Neural cell (in vitro differentiated cells): ENCODE data around the gene ATP8B4. TPM values are rescaled to one million over a fixed set of nuclear protein-coding genes. Genes with fewer than 3 reads are reported as not detected.

Experiments
- H2AFZ ChIP-seq: fragments of 200-600, 300-800 bp; sonication (generic), shearing (Covaris generic); 2 replicates; pipeline ENCODE4 v1.6.0; 2014; ENCODE audit warnings: low read depth, mild to moderate bottlenecking, antibody characterized with exemption, low read length, moderate library complexity
- H3F3A ChIP-seq: fragments of 200-600 bp; shearing (Covaris generic); 2 replicates; pipeline ENCODE4 v1.6.1; 2016; ENCODE audit warnings: mild to moderate bottlenecking, moderate library complexity, mixed read lengths, antibody characterized with exemption, low read length; ENCODE audit not compliant: insufficient read depth, poor library complexity, severe bottlenecking
- H3K27ac ChIP-seq: fragments of 200-600, 300-800 bp; sonication (generic), shearing (Covaris generic); 2 replicates; pipeline ENCODE4 v1.5.1; 2014; ENCODE audit warnings: mild to moderate bottlenecking, low read length, moderate library complexity
- H3K27me3 ChIP-seq: fragments of 300-800, 200-600 bp; sonication (generic), shearing (Covaris generic); 2 replicates; pipeline ENCODE4 v1.6.0; 2014; ENCODE audit warnings: mild to moderate bottlenecking, low read depth, low read length, moderate library complexity; ENCODE audit not compliant: insufficient read depth
- H3K36me3 ChIP-seq: fragments of 300-800, 200-600 bp; sonication (generic), shearing (Covaris generic); 2 replicates; pipeline ENCODE4 v1.5.1; 2014; ENCODE audit warnings: mild to moderate bottlenecking, antibody characterized with exemption, low read length, moderate library complexity; ENCODE audit not compliant: insufficient read depth
- H3K4me2 ChIP-seq: fragments of 300-800, 200-600 bp; sonication (generic), shearing (Covaris generic); 2 replicates; pipeline ENCODE4 v1.6.0; 2014; ENCODE audit warnings: mild to moderate bottlenecking, low read length
- H3K4me3 ChIP-seq: fragments of 300-800, 200-600 bp; sonication (generic), shearing (Covaris generic); 2 replicates; pipeline ENCODE4 v1.5.1; 2014; ENCODE audit warnings: mild to moderate bottlenecking, low read length, moderate library complexity
- H3K79me2 ChIP-seq: fragments of 200-600 bp; shearing (Covaris generic); replicated peaks from 2 replicates; pipeline ENCODE4 v1.6.0; 2014; ENCODE audit warnings: mild to moderate bottlenecking, low read length, moderate library complexity; ENCODE audit not compliant: insufficient read depth
- H3K9ac ChIP-seq: fragments of 300-800, 200-600 bp; sonication (generic), shearing (Covaris generic); 2 replicates; pipeline ENCODE4 v1.6.1; 2016; ENCODE audit warnings: mild to moderate bottlenecking, low read length, mixed read lengths
- H3K9me2 ChIP-seq: fragments of 200-600 bp; shearing (Covaris generic); 2 replicates; pipeline ENCODE4 v1.6.1; 2016; ENCODE audit warnings: mild to moderate bottlenecking, low read length, mixed read lengths; ENCODE audit not compliant: insufficient read depth
- H3K9me3 ChIP-seq: fragments of 200-600, 300-800 bp; sonication (generic), shearing (Covaris generic); 2 replicates; pipeline ENCODE4 v1.6.1; 2016; ENCODE audit warnings: mild to moderate bottlenecking, mixed run types, low read length, moderate library complexity, mixed read lengths
- H4K20me1 ChIP-seq: fragments of 200-600 bp; shearing (Covaris generic); 2 replicates; pipeline ENCODE4 v1.6.1; 2016; ENCODE audit warnings: mild to moderate bottlenecking, mixed run types; ENCODE audit not compliant: insufficient read depth
- EP300 ChIP-seq: fragments of 450-650 bp; conservative IDR thresholded peaks from 2 replicates; pipeline ENCODE4 v1.6.1; 2014; ENCODE audit warnings: antibody characterized with exemption, mild to moderate bottlenecking, moderate library complexity; ENCODE audit not compliant: poor library complexity, severe bottlenecking
- EZH2 ChIP-seq: fragments of 200-600, 300-800 bp; shearing (Covaris generic), sonication (generic); IDR thresholded peaks from 2 replicates; pipeline ENCODE4 v1.6.1; 2014; ENCODE audit warnings: antibody characterized with exemption, low read length, borderline replicate concordance, mild to moderate bottlenecking; ENCODE audit not compliant: insufficient read depth, poor library complexity, severe bottlenecking
- MXI1 ChIP-seq: fragments of 450-650 bp; conservative IDR thresholded peaks from 2 replicates; pipeline ENCODE4 v1.6.1; 2014; ENCODE audit warnings: antibody characterized with exemption, mild to moderate bottlenecking; ENCODE audit not compliant: poor library complexity, severe bottlenecking
- POLR2AphosphoS5 ChIP-seq: IDR thresholded peaks from 2 replicates; pipeline ENCODE4 v1.6.1; 2012
- RAD21 ChIP-seq: fragments of 450-650 bp; conservative IDR thresholded peaks from 2 replicates; pipeline ENCODE4 v1.6.1; 2014; ENCODE audit warnings: antibody characterized with exemption, mild to moderate bottlenecking, moderate library complexity
- REST ChIP-seq: IDR thresholded peaks from 2 replicates; pipeline ENCODE4 v1.6.1; 2012; ENCODE audit warnings: borderline replicate concordance
- SMC3 ChIP-seq: fragments of 450-650 bp; conservative IDR thresholded peaks from 2 replicates; pipeline ENCODE4 v1.6.1; 2014; ENCODE audit warnings: antibody characterized with exemption, mild to moderate bottlenecking, moderate library complexity; ENCODE audit not compliant: poor library complexity
- TAF1 ChIP-seq: IDR thresholded peaks from 2 replicates; pipeline ENCODE4 v1.6.1; 2012; ENCODE audit warnings: low read depth
- polyA plus RNA-seq: library from polyadenylated mRNA; depleted of rRNA; stranded (reverse); fragments of >200 nt; gene quantifications from 2 replicates; pipeline ENCODE4 v1.2.3, GENCODE V29; 2014
- TF ChIP-seq, protein P1 (sequence below): fragments of 450-650 bp; IDR thresholded peaks from 2 replicates; pipeline ENCODE4 v1.5.1; 2014; ENCODE audit warnings: antibody characterized with exemption, mild to moderate bottlenecking, moderate library complexity; ENCODE audit not compliant: poor library complexity, severe bottlenecking

Gene ATP8B4
- polyA plus RNA-seq, 1 donor from 2014 or later, result 2.9 TPM

DNA sequence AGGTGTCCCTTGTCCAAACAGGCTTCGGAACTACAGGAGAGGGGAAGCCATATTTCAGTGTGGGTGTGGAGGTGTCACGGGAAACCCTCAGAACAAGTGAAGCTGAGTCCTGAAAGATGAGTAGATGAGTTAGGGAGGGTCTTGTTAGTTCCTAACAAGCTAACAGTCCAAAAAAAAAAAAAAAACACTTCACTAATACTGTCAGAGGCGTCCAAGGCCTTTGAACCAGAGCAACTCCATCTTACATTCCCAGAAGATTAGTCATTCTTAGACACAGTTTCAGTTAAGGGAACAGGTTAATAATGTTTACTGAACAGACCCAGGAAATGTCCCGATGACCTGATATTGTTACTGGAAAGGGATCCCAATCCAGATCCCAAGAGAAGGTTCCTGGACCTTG lies 7.0 kb upstream of the ATP8B4 start:
- TF ChIP-seq EP300 (no peak), EZH2 (no peak), RAD21 (no peak), TAF1 (no peak), MXI1 (no peak), SMC3 (no peak), REST (no peak), POLR2AphosphoS5 (no peak)
- TF ChIP-seq, protein P1, sequence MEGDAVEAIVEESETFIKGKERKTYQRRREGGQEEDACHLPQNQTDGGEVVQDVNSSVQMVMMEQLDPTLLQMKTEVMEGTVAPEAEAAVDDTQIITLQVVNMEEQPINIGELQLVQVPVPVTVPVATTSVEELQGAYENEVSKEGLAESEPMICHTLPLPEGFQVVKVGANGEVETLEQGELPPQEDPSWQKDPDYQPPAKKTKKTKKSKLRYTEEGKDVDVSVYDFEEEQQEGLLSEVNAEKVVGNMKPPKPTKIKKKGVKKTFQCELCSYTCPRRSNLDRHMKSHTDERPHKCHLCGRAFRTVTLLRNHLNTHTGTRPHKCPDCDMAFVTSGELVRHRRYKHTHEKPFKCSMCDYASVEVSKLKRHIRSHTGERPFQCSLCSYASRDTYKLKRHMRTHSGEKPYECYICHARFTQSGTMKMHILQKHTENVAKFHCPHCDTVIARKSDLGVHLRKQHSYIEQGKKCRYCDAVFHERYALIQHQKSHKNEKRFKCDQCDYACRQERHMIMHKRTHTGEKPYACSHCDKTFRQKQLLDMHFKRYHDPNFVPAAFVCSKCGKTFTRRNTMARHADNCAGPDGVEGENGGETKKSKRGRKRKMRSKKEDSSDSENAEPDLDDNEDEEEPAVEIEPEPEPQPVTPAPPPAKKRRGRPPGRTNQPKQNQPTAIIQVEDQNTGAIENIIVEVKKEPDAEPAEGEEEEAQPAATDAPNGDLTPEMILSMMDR, result no peak
- Histone ChIP-seq H3K4me2 (no peak overlapping the region), H3K79me2 (no peaks in the 10 kb centered on the region), H3K36me3 (no peaks in the 10 kb centered on the region), H3K9ac (no peak overlapping the region), H3K27me3 (no peaks in the 10 kb centered on the region), H4K20me1 (no peaks in the 10 kb centered on the region), H3K4me3 (no peak overlapping the region), H3K27ac (no peak overlapping the region), H3K9me2 (no peaks in the 10 kb centered on the region), H3F3A (no peaks in the 10 kb centered on the region), H3K9me3 (no peaks in the 10 kb centered on the region), H2AFZ (no peak overlapping the region)

GRCh38 chr15:50124631-50125030 lies 5.6 kb upstream of the ATP8B4 start:
- no peaks in the 10 kb centered on the region for H4K20me1 ChIP-seq
- H3K27me3 ChIP-seq, result no peaks in the 10 kb centered on the region
- H3K36me3 ChIP-seq, result no peaks in the 10 kb centered on the region
- H3K4me3 ChIP-seq, result no peak overlapping the region
- no peaks in the 10 kb centered on the region for H3K9me3 ChIP-seq
- no peaks in the 10 kb centered on the region for H3K9me2 ChIP-seq
- no peaks in the 10 kb centered on the region for H3K79me2 ChIP-seq
- H3K9ac ChIP-seq, result no peak overlapping the region
- no peak overlapping the region for H2AFZ ChIP-seq
- no peaks in the 10 kb centered on the region for H3F3A ChIP-seq
- H3K27ac ChIP-seq, result no peak overlapping the region
- TF ChIP-seq MXI1 (no peak), EZH2 (no peak), POLR2AphosphoS5 (no peak), RAD21 (no peak), REST (no peak), EP300 (no peak), TAF1 (no peak), SMC3 (no peak)
- TF ChIP-seq, protein P1, result no peak
- H3K4me2 ChIP-seq, result no peak overlapping the region
